Fibroblast of villous mesenchyme (primary cell): ENCODE measurements around the gene PIH1D1. TPM values are rescaled to one million over a fixed set of nuclear protein-coding genes. Genes with fewer than 3 reads are reported as not detected.

Experiments
- DNase-seq: peaks from one replicate; pipeline ENCODE4 v3.0.0-alpha.2; 2010; ENCODE audit warnings: low read depth
- H3K4me3 ChIP-seq: 2 replicates; pipeline ENCODE4 v1.5.1; 2011; ENCODE audit warnings: low read depth, mild to moderate bottlenecking, low read length
- CTCF ChIP-seq: IDR thresholded peaks from 2 replicates; pipeline ENCODE4 v1.5.1; 2012; ENCODE audit warnings: low read depth, mild to moderate bottlenecking, low read length; ENCODE audit not compliant: insufficient read depth
- total RNA-seq: library from RNA; depleted of rRNA; stranded (reverse); fragments of >200 nt; gene quantifications from 2 replicates; pipeline ENCODE4 v1.2.3, GENCODE V29; 2012

PIH1D1 gene
- total RNA-seq, 1 donor: 91.1 TPM

- DNase-seq: no peak
- no peak for TF ChIP-seq CTCF
- H3K4me3 ChIP-seq: no peak within 1 kb of the TSS
Observed at GRCh38 chr19:49423071-49423984, 28.3 kb downstream of the PIH1D1 start, which contains the start of gene PTH2. Gene PTH2 (minus strand): TSS chr19:49423441. CDS start chr19:49423339, 102 bp downstream.

GRCh38 chr19:49422407-49423070 lies 29.1 kb downstream of the PIH1D1 start:
- H3K4me3 ChIP-seq: no peak overlapping the region
- DNase-seq: peak; percentile 31
- TF ChIP-seq CTCF: peak; percentile 37

- no peak for TF ChIP-seq CTCF
- H3K4me3 ChIP-seq: no peak overlapping the region
- no peak for DNase-seq
Observed at GRCh38 chr19:49421878-49422202, 29.8 kb downstream of the PIH1D1 start.

- no peak for TF ChIP-seq CTCF
- DNase-seq: peak; percentile 53
- H3K4me3 ChIP-seq: peak overlapping the region; percentile 12
Observed at GRCh38 chr19:49421039-49421877, 30.4 kb downstream of the PIH1D1 start.

GRCh38 chr19:49420227-49420626 lies 31.4 kb downstream of the PIH1D1 start:
- no peak overlapping the region for H3K4me3 ChIP-seq
- no peak for DNase-seq
- TF ChIP-seq CTCF: no peak

- no peak for DNase-seq
- no peak overlapping the region for H3K4me3 ChIP-seq
- no peak for TF ChIP-seq CTCF
Observed at GRCh38 chr19:49419173-49419572, 32.4 kb downstream of the PIH1D1 start.
